GM18505 (cell line): ENCODE data around the gene ADGRG1.

Experiments used
- ATAC-seq: cut with Tn5 transposase; IDR thresholded peaks from one replicate; pipeline ENCODE4 v1.9.1; 2021; ENCODE audit not compliant: unreplicated experiment
- POLR2A ChIP-seq: IDR thresholded peaks from 4 replicates; pipeline ENCODE4 v1.6.1; 2011; ENCODE audit warnings: borderline replicate concordance; ENCODE audit not compliant: insufficient read depth, insufficient read length; ENCODE audit errors: extremely low read depth

ADGRG1 gene

DNA sequence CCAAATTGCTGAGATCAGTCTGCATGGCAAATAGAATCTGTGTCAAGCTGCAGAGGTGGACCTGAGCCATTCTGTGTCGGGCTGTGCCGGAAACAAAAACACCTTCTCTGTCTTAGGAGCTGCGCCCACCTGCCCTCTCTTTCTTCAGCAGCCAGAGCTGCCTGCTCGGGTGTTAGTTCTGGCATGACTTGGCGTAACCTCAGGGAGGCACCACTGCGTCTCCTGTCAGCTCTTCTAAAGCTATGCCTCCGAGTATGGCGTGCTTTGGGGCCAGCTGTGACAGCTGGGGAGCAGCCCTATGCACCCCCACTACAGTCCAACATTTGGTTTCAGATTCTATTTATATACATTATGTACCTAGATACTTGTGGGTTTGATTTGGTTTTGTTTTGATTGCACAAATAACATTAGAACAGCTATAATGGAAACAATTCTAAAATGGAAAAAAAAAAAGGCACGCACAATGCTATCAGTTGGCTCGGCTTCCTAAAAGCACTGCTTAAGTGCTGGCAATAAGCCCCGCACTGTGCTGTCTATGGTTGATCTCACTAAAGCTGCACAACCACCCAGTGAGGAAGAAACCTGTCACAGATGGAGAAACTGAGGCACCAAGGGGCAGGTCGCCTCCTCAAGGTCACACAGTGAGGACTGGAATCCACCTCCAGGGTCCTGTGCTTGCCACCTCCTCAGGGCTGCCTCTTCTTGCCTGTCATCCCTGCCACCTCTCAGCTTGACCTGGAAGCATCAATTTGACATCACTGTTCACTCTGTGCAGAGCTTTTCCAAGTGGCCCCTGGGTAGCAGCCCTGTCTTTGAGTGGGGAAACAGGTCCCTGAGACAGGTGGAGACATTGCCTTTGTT, 18.7 kb upstream of the ADGRG1 start:
- no peak for TF ChIP-seq POLR2A
- peak; percentile 92 for ATAC-seq

DNA sequence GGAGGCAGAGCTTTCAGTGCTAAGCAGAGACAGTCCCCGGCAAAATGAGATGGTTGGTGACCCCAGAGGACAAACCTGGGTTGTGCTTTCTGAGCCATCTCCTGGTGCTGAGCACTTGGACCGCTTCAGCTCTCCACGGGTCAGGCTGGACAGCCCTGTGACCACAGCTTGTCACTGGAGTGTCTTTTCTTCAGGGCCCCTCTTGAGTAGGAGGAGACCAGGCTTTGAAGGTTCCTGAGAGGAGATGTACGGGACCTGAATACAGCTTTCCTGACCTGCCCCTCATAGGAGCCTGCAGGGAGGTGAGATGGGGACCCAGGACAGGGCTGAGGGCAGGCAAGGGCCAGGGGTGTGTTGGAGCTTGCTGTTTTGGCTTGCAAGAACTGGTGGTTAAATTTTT, 17.8 kb upstream of the ADGRG1 start:
- ATAC-seq: no peak
- no peak for TF ChIP-seq POLR2A

DNA sequence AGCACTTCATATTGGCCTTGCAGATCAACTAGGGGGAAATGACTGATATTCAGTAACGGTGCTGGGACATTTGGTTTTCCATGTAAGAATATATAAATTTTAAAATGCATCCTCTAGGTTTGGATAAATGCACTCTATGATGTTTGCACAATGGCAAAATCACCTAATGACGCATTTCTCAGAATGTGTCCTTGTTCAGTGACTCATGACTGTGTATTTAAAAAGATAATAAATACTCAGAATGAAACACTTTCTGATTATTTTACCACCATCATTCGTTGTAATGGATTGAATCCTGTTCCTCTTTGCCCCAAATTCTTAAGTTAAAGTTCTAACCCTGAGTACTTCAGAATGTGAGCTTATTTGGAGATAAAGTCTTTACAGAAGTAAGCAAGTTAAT, 17.2 kb upstream of the ADGRG1 start:
- no peak for ATAC-seq
- TF ChIP-seq POLR2A: no peak

DNA sequence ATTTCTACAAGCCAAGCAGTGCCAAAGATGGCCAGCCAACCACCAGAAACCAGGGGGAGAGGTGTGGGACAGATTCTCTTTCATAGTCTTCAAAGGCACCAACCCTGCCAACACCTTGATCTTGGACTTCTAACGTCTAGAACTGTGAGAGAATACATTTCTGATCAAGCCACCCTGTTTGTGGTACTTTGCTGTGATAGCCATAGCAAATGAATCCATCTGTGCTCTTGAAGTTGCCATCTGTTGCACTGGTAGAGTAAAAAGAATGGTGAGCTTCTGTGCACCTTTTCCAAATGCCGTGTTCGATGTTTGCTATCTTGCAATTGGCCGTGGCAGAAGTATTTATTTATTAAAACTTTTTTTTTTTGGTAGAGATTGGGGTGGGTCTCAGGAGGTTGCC, 16.7 kb upstream of the ADGRG1 start:
- ATAC-seq: no peak
- no peak for TF ChIP-seq POLR2A

DNA sequence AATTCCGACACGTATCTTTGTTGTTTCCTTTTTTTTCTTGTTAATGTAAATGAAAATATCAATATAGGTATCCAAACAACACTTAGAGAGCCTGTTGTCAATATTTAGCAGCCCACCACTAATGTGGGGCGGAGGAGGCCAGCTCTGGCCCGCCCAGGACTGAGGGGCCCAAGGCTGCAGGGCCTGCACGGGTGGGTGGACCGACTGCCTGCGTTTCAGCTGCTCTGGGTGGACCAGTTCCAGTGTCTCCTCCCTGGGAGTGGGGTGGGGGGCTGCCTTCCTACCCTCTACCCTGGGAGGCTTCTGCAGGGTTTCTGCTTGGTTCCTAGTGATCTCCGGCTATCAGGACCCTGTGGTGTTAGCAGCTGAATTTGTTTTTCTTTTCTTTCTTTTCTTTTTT, 15.9 kb upstream of the ADGRG1 start:
- TF ChIP-seq POLR2A: no peak
- no peak for ATAC-seq

DNA sequence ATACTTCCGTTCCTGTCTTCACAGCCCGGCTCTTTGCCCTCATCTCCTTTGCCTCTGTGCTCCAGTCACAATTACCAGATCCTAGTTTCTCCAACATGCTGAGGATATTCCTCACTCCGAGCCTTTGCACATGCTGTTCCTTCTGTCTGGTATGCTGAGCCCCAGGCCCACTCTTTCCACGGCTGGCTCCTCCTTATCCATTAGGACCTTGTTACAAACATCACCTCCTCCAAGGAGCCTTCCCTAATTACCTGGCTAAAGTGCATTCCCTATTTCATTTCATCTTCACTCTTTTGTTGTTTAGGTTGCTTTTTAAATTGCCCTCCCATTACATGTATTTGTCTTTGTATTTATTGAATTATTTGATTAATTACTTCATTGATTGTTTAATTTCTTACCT, 14.9 kb upstream of the ADGRG1 start:
- no peak for TF ChIP-seq POLR2A
- ATAC-seq: no peak

DNA sequence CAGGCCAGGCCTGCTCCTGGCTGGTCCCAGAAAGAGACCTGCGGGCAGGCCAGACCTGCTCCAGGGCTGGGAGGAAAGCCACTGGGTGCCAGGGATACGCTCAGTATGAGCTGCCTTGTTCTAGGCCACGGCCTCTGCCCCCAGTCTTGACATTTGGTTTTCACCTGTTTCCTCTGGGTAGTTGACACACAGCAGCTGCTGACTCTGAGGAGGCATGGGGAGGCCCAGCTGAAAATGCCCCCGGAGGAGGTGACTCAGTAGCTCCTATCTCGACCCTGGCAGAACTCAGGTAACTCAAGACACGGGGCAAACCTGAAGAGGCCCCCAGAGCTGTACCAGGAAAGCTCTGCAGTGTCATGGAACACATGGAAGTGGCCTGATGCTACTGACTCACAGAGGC, 13.9 kb upstream of the ADGRG1 start:
- no peak for ATAC-seq
- no peak for TF ChIP-seq POLR2A

DNA sequence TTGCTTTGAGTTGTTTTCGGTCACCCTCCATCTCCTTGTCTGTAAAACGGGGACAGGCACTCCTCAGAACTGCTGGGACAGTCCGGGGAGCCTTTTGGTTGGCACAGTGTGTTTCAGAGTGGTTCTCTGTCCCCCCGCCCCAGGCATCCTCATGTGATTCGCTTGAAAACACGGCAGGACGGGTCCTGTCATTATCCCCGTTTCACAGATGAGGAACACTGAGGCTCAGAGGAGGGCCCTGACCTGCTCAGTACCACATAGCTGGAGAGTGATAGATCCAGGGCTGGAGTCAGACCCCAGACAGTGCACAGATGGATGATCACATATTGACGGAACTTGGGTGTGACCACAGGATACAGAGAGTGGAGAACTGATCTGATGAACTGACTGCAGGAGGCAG, 13.5 kb upstream of the ADGRG1 start:
- TF ChIP-seq POLR2A: no peak

DNA sequence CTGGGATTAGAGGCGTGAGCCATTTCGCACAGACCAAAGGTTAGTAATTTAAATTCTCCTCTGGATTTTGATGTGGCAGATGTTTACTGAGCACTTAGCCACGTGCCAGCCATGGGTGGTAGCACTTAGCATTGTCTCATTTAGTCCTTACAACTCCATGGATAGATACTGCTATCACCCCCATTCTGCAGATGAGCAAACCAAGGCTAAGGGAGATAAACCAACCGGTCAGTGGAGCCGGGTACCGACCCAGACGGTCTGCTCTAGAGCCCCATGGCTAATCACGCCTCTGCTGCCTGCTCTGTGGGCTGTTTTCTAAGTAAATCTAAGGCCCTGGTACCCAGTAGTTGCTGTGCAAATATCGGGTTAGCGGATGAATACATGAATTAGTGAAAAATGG, 12.6 kb upstream of the ADGRG1 start:
- no peak for ATAC-seq

More for the DNA sequence above, 13.5 kb upstream of the ADGRG1 start:
- ATAC-seq: no peak

DNA sequence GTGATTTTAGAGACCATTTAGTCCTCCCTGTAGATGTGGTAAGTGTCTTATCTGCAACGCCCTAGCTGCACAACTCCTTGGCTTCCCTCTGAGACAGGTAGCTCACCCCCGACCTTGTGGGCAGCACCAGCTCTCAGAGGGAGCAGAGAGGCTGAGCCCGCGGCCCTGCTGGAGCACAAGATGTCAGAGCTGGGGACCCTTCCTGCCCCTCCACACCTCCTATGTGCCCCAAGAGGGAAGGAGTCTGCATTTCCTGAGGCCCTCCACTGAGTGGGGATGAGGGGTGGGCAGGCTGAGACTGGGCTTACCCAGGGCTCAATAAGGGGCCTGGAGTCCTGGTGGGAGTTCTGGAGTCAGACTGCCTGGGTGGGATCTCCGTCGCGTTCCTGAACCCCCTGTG, 12.2 kb upstream of the ADGRG1 start:
- TF ChIP-seq POLR2A: no peak
- no peak for ATAC-seq

More for the DNA sequence above, 12.6 kb upstream of the ADGRG1 start:
- TF ChIP-seq POLR2A: no peak

DNA sequence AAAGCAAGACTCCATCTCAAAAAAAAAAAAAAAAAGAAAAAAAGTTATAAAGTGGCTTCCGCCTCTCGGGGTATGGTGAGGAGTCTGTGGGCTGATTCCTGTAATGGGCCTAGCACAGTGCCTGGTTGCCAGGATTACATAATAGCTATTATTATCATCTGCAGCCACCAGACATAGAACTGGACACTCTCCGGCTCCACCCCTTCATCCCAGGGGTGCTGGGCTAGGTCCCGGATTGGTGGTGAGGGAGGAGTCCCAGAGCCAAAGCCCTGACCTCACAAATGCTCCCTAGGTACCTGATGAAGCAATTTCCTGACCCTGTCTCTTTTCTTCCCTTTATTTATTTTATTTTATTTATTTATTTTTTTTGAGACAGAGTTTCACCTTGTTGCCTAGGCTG, 11.6 kb upstream of the ADGRG1 start:
- ATAC-seq: no peak
- no peak for TF ChIP-seq POLR2A

DNA sequence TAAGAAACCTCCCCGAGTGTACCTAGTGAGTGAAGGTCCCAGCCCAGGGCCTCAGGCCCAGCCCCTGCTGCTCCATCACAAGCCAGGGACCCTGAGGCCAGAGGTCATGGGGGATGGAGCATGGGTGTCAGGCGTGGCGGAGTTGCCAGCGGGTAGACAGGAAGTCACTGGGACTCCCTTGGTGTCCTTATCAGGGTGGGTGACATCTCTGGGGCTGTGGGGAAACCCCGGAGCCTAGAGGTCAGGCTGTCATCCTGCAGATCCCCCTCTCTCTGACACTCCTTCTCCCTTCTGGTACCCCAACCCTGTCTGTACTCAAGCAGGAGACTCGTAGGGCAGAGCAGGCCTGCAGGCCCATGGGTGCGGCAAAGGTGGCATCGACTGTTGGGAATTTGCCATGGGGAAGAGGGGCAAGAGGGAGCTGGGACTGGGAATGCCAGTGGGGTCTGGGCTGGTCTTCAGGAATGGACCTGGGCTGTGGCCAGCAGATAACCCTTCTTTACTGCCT, 10.8 kb upstream of the ADGRG1 start:
- no peak for ATAC-seq
- TF ChIP-seq POLR2A: no peak

DNA sequence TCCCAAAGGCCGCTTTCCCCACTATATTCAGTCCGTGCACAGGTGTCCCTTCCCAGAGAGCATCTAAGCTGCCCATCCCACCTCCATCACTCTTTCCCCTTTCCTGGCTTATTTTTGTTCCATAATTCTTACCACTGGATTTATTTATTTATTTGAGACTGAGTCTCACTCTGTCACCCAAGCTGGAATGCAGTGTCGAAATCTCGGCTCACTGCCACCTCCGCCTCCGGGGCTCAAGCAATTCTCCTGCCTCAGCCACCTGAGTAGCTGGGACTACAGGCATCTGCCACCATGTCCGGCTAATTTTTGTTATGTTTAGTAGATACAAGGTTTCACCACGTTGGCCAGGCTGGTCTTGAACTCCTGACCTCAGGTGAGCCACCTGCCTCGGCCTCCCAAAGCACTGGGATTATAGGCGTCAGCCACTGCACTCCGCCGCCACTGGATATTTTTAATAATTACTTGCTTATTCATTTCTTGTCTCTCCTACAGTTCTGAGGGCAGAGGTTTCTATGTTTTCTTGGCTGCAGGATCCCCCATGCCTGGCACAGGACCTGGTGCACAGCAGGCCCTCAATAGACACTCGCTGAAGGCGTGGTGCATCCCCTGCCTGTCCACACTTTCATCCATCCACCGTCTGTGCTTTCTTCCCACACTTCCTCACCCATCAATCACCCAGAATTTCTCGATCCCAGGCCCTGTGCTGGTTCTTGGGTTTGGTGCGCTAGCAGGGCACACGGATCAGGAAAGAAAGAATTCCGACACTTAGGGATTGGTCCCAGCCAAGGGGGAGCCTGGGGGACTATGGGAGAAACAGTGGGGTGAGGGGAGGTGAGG, 9.9 kb upstream of the ADGRG1 start:
- ATAC-seq: no peak
- TF ChIP-seq POLR2A: no peak

DNA sequence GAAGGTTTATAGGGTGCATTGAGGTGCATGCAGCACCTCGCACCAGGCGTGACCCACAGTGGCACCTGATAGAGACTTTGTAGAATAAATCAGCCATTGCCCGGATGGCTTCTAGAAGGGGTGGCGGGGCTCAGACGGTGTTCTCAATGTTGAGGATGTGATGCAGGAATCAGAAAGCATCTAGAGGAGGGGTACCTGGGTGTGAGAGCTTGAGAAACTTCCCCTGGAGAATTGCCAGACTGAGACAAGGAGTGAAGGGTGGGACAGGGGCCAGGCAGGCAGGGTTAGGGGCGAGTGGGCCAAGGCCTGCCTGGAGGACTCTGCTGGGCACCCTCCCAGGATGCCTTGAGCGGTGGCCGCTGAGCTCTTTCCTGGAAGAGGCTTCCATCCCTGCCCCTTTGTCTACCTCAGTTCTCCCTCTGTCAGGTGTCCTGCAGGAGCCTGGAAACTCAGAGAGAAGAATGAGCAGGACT, 9.3 kb upstream of the ADGRG1 start:
- ATAC-seq: no peak
- no peak for TF ChIP-seq POLR2A

DNA sequence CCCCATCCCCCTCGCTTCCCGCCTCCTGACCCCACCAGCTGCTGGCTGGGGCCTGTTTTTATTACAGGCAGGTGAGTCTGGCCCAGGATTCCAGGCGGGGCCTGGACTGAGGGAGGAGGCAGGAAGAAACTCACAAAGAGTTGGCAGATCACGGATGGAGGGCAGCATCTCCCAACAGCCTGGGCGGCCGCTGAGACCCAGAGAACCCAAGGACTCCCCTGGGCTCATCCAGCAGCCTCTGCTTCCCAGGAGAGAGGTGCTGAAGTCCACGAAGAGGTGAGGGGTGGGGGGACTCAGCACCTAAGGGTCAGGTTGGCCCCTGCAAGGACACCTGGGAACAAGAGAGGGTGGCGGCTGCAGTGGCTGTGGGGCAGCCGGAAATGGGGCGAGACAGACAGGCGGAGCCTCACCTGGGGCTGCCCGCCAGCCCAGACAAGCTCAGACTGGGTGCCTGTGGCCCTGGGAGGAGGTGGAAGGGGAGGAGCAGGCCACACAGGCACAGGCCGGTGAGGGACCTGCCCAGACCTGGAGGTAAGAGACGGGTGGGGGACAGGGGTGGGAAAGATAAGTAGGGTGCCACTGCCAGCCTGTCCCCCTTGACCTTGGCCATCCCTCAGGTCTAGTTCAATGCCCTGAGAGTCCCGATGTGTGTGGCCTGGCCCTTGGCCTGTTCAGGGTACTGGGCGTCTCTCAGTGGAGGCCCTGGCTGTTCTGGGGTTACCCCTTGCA, 8.7 kb upstream of the ADGRG1 start:
- no peak for ATAC-seq
- TF ChIP-seq POLR2A: no peak
